ENCODE data around the gene ST6GAL1. TPM values are rescaled to one million over a fixed set of nuclear protein-coding genes. Genes with fewer than 3 reads are reported as not detected.
"Not testable (repeated sequence)": the region's sequence is repeated elsewhere in the genome, so short reads cannot be mapped to it uniquely, and the experiment has no call there.

The ST6GAL1 gene
- total RNA-seq, 2 donors from 2014 or later = 41.9 to 53.3 TPM

DNA sequence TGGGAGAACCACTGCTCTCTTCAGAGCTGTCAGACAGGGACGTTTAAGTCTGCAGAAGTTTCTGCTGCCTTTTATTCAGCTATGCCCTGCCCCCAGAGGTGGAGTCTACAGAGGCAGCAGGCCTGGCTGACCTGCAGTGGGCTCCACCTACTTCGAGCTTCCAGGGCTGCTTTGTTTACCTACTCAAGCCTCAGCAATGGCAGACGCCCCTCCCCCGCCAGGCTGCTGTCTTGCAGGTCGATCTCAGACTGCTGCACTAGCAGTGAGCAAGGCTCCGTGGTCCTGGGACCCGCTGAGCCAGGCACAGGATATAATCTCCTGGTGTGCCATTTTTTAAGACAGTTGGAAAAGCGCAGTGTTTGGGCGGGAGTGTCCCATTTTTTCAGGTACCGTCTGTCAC, 127.5 kb downstream of the ST6GAL1 start:
- intact Hi-C loops (cut with DNase I) = loop anchor here in 1 of 2 donors (2.0 kb wide), 1 partner anchor 23 kb away; no protein-coding TSS in a partner anchor
- not testable (repeated sequence) for DNase-seq (ENCODE audit: low spot score)

GRCh38 chr3:187061748-187062147, 131.4 kb downstream of the ST6GAL1 start:
- no peak for DNase-seq (ENCODE audit: low spot score)
- intact Hi-C loops (cut with DNase I) = no loop called here

DNA sequence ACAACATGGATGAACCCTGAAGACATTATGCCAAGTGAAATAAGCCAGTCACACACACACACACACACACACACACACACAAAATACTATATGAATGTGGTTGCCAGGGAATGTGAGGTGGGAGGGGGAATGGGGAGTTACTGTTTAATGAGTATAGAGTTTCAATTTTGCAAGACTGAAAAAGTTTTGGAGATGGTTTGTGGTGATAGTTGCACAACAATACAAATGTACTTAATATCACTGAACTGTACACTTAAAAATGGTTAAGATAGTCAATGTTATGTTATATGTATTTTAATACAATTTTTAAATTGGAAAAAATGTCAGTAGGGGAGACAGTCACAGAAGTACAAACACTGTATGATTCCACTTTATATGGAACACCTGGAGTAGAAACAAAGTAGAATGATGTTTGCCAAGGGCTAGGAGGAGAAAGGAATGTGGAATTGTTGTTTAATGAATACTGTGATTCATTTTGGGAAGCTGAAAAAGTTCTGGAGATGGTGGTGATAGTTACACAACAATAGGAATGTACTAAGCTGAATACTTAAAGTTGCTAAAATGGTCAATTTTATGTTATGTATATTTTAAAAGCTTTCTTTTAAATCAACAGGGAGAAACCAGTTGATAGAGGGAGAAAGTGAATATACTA, 132.3 kb downstream of the ST6GAL1 start:
- no peak for DNase-seq (ENCODE audit: low spot score)
- intact Hi-C loops (cut with DNase I) = no loop called here

GRCh38 chr3:187063286-187064121, 133.2 kb downstream of the ST6GAL1 start:
- DNase-seq (ENCODE audit: low spot score) = no peak
- intact Hi-C loops (cut with DNase I) = no loop called here

GRCh38 chr3:187064210-187065115, 134.1 kb downstream of the ST6GAL1 start:
- no peak for DNase-seq (ENCODE audit: low spot score)
- intact Hi-C loops (cut with DNase I) = no loop called here

DNA sequence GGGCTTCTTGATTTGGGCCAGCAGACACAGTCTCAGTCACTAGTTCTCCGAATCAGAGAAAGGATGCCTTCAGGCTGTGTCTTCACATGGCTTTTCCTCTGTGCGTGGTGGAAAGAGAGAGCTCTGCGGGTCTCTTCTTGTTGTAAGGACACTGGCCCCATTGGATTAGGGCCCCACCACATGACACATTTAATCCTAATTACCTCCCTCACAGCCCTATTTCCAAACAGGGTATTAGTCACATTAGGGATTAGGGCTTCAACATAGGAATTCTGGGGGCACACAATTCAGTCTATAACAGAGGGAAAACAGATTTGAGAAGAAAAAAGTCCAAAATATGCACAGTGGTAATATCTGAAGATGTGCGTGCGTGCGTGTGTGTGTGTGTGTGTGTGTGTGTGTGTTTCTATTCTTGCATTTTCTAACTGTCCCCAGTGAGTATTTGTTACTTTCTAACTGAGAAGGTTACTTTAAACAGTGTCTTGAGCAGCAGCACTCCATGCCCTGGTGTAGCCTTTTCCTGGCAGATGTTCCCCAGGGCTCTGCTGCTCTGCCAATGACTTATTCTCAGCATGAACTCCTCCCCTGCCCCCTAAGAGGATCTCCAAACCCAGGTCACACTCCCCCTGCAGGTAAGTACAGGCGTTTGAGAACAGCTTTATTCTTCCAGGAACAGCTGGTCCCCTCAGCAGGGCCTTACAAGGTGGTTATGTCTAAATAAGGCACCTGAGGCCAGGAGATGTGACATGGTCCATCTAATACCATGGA, 136.1 kb downstream of the ST6GAL1 start:
- no peak for DNase-seq (ENCODE audit: low spot score)
- intact Hi-C loops (cut with DNase I) = no loop called here

GRCh38 chr3:187068787-187069186, 138.5 kb downstream of the ST6GAL1 start:
- intact Hi-C loops (cut with DNase I) = no loop called here

GRCh38 chr3:187069857-187070516, 139.7 kb downstream of the ST6GAL1 start:
- intact Hi-C loops (cut with DNase I) = no loop called here
- no peak for DNase-seq (ENCODE audit: low spot score)

More at GRCh38 chr3:187068787-187069186, 138.5 kb downstream of the ST6GAL1 start:
- no peak for DNase-seq (ENCODE audit: low spot score)

DNA sequence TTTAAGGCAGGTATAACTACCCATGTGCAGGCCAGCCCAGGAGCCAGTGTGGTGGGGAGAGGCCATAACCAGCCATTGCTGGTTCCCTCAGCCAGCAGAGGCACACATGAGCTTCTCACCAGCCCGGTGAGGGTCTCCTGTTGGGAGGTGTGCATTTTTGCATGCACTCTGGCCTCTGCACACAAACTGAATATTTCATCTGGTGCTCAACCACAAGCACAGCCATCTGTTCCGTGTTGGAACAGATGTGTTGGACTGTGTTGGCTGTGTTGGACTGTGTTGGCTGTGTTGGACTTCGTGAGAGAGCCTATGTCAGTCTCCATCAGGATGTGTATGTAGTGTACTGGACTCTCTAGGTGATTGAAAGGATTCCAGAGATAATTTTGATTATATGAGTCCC, 141.8 kb downstream of the ST6GAL1 start:
- intact Hi-C loops (cut with DNase I) = no loop called here
- no peak for DNase-seq (ENCODE audit: low spot score)

DNA sequence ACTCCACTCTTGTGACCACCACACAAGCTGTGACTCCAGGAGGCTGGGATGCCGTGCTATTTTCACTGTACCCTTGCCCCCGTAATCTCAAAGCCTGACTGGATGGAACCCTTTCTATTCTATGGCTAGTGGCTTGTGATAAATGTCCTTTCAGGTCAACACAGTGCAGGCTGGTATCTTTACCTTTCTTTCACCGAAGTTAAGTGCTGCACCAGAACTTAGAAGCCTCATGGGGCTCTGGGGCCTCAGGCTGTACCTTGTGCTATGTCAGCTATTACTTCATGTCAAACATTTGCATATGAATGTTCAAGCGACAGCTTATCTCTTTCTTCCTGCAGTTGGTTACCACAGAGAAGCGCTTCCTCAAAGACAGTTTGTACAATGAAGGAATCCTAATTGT, 142.2 kb downstream of the ST6GAL1 start:
- no peak for DNase-seq (ENCODE audit: low spot score)
- intact Hi-C loops (cut with DNase I) = no loop called here

- intact Hi-C loops (cut with DNase I) = no loop called here
- DNase-seq (ENCODE audit: low spot score) = no peak
Observed at GRCh38 chr3:187073581-187074098, 143.3 kb downstream of the ST6GAL1 start.

DNA sequence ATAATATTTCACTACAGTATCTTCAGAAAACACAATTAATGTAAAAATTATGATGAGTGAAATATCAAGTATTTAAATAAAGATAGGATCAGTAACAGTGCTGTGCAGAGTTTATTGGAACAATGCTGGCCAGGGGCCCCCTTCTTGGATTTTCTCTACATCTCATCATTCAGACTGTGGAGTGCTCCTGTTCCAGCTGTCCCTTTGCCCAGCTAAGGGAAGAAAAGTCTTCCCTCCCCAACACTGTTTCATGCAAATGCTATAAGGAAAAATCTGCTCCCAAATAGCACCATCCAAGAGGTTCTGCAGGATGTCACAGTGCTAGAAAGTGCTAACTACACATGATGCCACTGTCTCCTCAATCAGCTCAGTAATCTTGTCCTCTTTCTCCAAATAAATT, 144.5 kb downstream of the ST6GAL1 start:
- intact Hi-C loops (cut with DNase I) = no loop called here
- no peak for DNase-seq (ENCODE audit: low spot score)

DNA sequence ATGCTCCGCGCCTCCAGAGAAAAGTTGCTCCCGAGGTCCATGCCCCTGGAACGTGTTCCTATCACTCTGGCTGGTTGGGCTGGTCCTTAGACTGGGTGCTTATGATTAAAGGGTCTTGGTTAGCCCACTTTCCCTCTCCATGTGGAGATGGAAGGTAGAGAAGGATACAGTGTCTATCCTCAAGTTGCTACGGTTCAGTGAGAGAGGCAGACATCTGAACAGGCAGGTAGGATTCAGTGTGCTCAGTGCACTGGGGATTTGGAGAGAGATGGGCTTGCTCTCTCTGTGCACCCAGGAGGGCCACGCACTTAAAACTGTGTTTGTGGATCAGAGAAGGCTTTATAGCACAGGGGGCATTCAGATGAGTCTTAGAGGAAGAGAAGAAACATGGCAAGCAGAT, 146.0 kb downstream of the ST6GAL1 start:
- intact Hi-C loops (cut with DNase I) = no loop called here
- DNase-seq (ENCODE audit: low spot score) = no peak

- intact Hi-C loops (cut with DNase I) = no loop called here
- no peak for DNase-seq (ENCODE audit: low spot score)
Observed at GRCh38 chr3:187077085-187077484, 146.8 kb downstream of the ST6GAL1 start.

DNA sequence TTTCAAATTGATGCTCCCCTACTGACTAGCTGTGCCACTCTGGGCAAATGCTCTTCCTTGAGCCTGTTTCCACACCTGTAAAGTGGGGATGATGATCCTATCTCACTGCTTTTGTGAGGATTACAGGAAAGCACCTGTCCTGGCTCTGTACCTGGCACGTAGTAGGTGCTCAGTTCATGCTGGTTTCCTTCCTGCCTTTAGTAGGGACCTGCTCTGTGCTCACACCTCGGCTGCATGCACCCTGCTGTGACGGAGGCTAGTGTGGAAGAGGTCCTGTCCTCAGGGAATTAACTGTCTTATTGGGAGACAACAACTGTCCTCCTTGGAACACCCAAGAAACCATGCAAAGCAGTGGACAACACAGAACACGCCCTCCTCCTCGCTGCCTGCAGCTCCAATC, 147.2 kb downstream of the ST6GAL1 start:
- intact Hi-C loops (cut with DNase I) = no loop called here
- DNase-seq (ENCODE audit: low spot score) = no peak

GRCh38 chr3:187079090-187080022, 149.0 kb downstream of the ST6GAL1 start:
- no peak for DNase-seq (ENCODE audit: low spot score)
- intact Hi-C loops (cut with DNase I) = loop anchor here in 1 of 2 donors (2.0 kb wide), 1 partner anchor 21 kb away; no protein-coding TSS in a partner anchor

DNA sequence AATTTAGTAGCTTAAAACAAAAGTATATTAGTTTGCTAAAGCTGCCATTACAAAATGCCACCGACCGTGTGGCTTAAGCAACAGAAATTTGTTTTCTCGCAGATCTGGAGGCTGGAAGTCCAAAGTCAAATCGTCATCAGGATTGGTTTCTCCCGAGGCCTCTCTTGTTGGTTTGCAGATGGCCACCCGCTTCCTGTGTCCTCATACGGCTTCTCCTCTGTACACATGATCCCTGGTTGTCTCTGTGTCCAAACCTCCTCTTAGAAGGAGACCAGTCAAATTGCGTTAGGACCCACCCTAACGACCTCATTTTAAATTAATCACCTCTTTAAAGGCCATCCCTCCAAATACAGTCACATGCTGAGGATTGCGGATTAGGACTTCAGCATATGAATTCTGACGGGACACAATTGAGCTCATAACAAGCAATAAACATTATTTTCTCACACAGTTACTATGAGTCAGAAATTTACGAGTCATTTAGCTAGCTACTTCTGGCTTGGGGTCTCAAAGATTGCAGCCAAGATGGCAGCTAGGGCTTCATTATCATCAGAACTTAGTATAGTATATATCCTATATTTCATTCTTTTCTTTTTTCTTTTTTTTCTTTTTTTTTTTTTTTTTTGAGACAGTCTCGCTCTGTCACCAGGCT, 150.6 kb downstream of the ST6GAL1 start:
- intact Hi-C loops (cut with DNase I) = loop anchor here in 1 of 2 donors (2.0 kb wide), 1 partner anchor 22 kb away; no protein-coding TSS in a partner anchor
- DNase-seq (ENCODE audit: low spot score) = no peak

All from posterior vena cava (tissue), 2 donors.